ENCODE results near the gene GCGR. TPM values are rescaled to one million over a fixed set of nuclear protein-coding genes. Genes with fewer than 3 reads are reported as not detected.

The GCGR gene
- total RNA-seq, 4 donors from 2014 or later: not detected

DNA sequence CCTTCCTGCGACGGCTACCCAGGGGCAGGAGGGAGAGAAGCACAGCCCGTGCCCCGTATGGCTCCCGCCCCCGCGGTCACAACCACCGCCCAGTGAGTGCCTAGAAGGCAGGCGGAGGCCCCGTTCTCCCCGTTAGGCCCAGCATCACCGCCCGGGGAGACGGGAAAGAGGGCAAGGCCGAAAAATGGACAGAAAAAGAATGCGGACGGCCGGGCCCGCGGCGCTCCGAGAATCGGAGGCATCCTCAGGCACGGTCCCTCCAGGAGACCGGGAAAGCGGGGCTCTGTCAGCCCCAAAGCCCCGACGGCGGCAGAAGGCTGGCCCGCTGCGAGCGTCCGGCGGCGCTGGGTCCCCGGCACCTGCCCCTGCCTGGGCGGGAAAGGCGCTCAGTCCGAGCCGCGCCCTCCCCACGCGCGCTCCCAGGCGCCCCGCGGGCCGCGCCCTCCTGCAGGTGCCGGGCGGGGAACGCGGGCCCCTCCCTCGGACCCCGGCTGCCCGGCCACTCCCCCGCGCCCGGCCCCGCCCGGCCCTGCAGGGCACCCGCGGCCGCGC, 28.7 kb downstream of the GCGR start:
- H3K9me3 ChIP-seq: no peaks in the 10 kb centered on the region

DNA sequence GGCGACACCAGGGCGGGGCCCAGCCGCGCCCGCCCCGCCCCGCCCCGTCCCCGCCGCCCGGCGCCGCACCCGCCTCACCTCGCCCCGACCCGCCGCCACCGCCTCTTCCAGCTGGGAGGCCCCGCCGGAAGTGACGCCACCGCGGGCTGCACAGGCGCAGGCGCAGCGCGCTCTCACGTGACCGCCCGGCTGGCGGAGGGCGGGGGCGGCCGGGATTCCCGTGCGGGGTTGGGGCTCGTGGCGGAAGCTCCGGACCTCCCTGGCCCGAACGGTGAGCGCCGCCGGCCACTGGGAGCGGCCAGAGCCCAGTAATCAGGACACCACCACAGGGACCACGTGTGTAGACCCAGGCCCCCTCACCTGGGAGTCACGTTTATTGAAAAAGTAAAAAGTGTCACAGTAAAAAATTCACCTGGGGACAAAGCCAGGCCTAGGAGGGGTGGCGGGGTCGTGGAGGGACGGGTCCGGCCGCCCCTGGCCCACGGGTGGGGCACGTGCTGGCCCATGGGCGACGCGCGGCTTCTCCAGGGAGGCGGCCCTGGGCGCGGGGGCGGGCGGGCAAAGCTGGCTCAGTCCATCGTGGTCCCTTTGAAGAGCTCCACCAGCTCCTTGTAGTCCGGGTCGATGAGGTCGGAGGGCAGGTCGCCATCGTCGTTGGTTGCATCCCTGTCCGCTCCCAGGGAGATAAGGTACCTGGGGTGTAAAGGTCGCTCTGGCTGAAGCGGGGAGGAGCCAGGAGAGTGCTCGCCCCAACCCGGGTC, 29.4 kb downstream of the GCGR start, which contains the start of gene MCRIP1:
Gene MCRIP1, minus strand, starts transcription at position 132 of the 761 bp plus-strand sequence. CDS start 8,785 bp downstream, outside the sequence.
- Histone ChIP-seq H3K9me3 (no peaks in the 10 kb centered on the region), H3K4me3 (peak within 1 kb of the TSS; percentile 81 to 87), H3K4me1 (peaks cover 0 to 4% of the 10 kb centered on the region in 2 donors), H3K27ac (peak within 1 kb of the TSS; percentile 80 to 83), H3K27me3 (no peaks in the 10 kb centered on the region), H3K36me3 (no peaks in the 10 kb centered on the region)
- TF ChIP-seq POLR2A (IDR thresholded peaks at IDR 0.05): peak; percentile 70 to 93
- TF ChIP-seq, protein P1, sequence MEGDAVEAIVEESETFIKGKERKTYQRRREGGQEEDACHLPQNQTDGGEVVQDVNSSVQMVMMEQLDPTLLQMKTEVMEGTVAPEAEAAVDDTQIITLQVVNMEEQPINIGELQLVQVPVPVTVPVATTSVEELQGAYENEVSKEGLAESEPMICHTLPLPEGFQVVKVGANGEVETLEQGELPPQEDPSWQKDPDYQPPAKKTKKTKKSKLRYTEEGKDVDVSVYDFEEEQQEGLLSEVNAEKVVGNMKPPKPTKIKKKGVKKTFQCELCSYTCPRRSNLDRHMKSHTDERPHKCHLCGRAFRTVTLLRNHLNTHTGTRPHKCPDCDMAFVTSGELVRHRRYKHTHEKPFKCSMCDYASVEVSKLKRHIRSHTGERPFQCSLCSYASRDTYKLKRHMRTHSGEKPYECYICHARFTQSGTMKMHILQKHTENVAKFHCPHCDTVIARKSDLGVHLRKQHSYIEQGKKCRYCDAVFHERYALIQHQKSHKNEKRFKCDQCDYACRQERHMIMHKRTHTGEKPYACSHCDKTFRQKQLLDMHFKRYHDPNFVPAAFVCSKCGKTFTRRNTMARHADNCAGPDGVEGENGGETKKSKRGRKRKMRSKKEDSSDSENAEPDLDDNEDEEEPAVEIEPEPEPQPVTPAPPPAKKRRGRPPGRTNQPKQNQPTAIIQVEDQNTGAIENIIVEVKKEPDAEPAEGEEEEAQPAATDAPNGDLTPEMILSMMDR (IDR thresholded peaks at IDR 0.05): peak in 1 of 4 experiments; percentile 5
- intact Hi-C loops (cut with DNase I; ENCODE audit: low total_unique reads): no loop called here
- DNase-seq: peak; percentile 93 to 96

More for the DNA sequence above, 28.7 kb downstream of the GCGR start:
- H3K36me3 ChIP-seq: no peaks in the 10 kb centered on the region
- intact Hi-C loops (cut with DNase I; ENCODE audit: low total_unique reads): no loop called here
- DNase-seq: no peak
- H3K4me3 ChIP-seq: peak overlapping the region; percentile 81 to 87
- TF ChIP-seq, protein P1 (IDR thresholded peaks at IDR 0.05): no peak
- TF ChIP-seq POLR2A (IDR thresholded peaks at IDR 0.05): no peak
- H3K4me1 ChIP-seq: peaks cover 0 to 4% of the 10 kb centered on the region in 2 donors
- H3K27ac ChIP-seq: peak overlapping the region; percentile 72 to 82
- H3K27me3 ChIP-seq: no peaks in the 10 kb centered on the region

DNA sequence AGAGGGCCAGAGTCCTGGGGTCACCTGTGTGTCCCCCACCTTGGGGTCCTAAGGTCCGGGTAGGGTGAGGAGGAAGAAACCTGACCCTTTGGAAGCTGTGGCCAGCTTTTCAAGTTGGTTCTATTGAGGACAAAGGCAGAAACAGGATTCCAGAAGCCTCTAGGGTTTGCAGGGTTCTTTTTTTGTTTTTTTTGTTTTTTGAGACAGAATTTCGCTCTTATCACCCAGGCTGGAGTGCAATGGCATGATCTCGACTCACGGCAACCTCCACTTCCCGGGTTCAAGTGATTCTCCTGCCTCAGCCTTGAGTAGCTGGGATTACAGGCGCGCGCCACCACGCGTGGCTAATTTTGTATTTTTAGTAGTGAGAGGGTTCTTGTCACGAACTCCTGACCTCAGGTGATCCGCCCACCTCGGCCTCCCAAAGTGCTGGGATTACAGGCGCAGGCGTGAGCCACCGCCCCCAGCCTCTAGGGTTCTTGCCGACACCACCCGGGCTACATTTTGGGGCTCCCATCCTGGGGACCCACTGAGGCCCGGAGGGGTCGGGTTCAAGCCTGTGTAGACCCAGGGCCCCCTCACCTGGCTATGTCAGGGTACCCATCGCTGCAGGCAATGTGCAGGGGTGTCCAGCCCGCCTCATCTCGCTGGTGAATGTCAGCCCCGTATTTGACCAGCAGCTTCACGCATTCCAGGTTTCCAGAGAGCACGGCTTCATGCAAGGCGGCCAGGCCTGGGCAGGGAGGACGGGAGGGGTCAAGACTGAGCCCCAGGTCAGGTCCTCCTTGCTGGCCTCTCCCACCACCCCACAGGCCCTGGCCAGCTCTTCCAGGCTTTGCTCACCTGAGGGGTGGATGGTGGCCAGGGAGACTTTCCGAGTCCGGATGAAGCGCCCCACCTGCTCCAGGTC, 30.2 kb downstream of the GCGR start:
- intact Hi-C loops (cut with DNase I; ENCODE audit: low total_unique reads): no loop called here
- Histone ChIP-seq H3K36me3 (no peaks in the 10 kb centered on the region), H3K4me1 (peaks cover 0 to 4% of the 10 kb centered on the region in 2 donors), H3K4me3 (peak overlapping the region; percentile 58), H3K9me3 (no peaks in the 10 kb centered on the region), H3K27ac (peak overlapping the region; percentile 80 to 83), H3K27me3 (no peaks in the 10 kb centered on the region)
- DNase-seq: no peak
- TF ChIP-seq, protein P1 (IDR thresholded peaks at IDR 0.05): no peak
- no peak for TF ChIP-seq POLR2A (IDR thresholded peaks at IDR 0.05)

DNA sequence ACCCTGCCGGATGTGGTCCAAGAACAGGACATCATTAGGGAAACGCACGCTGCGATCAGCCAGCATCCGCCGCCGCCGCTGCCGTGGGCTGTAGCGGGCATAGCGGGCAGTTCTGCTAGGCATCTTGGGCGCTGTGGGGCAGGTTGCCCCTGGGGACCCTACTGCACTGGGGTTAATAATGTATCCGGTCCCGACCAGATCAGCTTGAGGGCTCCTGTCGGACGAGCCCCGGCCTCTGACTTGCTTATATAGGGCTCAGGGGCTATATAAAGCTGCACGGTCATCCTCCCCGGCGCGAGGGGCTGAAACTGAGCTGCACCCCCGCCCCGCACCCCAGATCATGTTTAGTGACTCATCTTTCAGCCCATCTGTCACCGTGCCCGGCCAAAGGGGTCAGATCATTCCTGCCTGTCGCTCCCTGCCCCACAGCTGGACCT, 30.9 kb downstream of the GCGR start, which contains the start of gene PPP1R27:
Gene PPP1R27, minus strand, starts transcription at position 220 of the 437 bp plus-strand sequence. Its CDS starts 97 bp downstream, at position 123.
- H3K27me3 ChIP-seq: no peaks in the 10 kb centered on the region
- H3K27ac ChIP-seq: peak within 1 kb of the TSS in 1 of 2 donors; percentile 83
- H3K4me3 ChIP-seq: peak within 1 kb of the TSS in 1 of 2 donors; percentile 58
- DNase-seq: no peak
- no peaks in the 10 kb centered on the region for H3K36me3 ChIP-seq
- intact Hi-C loops (cut with DNase I; ENCODE audit: low total_unique reads): no loop called here
- peaks cover 0 to 4% of the 10 kb centered on the region in 2 donors for H3K4me1 ChIP-seq
- no peaks in the 10 kb centered on the region for H3K9me3 ChIP-seq
- TF ChIP-seq, protein P1 (IDR thresholded peaks at IDR 0.05): no peak
- TF ChIP-seq POLR2A (IDR thresholded peaks at IDR 0.05): no peak

Measured in uterus (tissue), 4 donors.